LNCAP (cell line): ENCODE data around the gene RNASEH2A.

Experiments
- TF ChIP-seq, protein P1 (sequence below): fragments of 450-650 bp; IDR thresholded peaks from 2 replicates; pipeline ENCODE4 v1.5.1; 2017; ENCODE audit warnings: mild to moderate bottlenecking

Gene RNASEH2A

DNA sequence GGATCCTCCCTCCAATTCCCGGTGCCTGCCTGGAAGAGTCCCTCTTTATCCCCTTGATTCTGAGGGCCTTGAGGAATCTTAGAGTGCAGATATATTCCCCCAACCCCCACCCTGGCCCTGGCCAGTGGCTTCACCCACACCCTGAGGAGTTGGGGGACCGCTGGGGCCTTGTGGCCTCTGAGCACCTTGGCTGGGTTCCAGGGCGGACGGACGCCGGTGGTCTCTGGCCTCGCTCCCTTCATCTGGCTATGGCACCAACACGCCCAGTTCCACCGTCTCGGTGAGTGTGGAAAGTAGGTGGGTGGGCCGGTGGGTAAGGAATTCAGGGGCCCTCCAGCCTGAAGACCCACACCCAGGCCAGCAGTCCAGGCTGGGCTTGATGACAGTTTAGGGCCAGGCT lies 36.9 kb downstream of the RNASEH2A start:
- TF ChIP-seq, protein P1, sequence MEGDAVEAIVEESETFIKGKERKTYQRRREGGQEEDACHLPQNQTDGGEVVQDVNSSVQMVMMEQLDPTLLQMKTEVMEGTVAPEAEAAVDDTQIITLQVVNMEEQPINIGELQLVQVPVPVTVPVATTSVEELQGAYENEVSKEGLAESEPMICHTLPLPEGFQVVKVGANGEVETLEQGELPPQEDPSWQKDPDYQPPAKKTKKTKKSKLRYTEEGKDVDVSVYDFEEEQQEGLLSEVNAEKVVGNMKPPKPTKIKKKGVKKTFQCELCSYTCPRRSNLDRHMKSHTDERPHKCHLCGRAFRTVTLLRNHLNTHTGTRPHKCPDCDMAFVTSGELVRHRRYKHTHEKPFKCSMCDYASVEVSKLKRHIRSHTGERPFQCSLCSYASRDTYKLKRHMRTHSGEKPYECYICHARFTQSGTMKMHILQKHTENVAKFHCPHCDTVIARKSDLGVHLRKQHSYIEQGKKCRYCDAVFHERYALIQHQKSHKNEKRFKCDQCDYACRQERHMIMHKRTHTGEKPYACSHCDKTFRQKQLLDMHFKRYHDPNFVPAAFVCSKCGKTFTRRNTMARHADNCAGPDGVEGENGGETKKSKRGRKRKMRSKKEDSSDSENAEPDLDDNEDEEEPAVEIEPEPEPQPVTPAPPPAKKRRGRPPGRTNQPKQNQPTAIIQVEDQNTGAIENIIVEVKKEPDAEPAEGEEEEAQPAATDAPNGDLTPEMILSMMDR, result no peak

DNA sequence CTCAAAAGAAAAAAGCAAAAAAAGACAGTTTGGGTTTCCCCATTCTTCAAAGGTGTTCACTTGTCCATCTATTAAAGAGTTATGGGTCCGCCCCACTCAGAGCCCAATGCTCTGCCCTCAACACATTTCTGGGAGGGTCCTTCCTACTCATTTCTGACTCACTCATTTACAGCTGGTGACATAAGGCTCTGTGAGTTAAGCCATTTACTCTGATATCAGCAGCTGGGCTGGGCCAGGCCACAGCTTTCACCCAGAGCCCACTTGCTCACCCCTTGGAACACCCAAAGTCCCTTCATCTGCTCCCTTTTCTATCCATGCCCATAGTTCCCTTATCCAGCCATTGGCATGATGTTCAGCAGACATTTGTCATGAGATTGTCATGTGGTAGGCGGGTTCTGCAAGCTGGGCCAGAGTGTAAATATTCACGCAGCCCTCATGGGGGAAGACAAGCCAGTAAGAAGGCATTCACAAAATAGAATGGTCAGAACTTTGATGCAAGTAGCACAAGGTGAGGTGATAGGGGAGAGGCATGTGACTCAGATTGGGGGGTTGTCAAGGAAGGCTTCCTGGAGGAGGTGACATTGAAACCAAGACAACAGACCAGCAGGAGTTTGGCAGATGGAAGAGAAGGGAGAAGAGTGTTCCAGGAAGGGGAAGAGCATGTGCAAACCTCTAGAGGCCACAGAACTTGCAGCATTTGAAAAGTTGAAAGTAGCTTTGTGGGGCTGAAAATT lies 37.8 kb downstream of the RNASEH2A start:
- TF ChIP-seq, protein P1, result no peak

DNA sequence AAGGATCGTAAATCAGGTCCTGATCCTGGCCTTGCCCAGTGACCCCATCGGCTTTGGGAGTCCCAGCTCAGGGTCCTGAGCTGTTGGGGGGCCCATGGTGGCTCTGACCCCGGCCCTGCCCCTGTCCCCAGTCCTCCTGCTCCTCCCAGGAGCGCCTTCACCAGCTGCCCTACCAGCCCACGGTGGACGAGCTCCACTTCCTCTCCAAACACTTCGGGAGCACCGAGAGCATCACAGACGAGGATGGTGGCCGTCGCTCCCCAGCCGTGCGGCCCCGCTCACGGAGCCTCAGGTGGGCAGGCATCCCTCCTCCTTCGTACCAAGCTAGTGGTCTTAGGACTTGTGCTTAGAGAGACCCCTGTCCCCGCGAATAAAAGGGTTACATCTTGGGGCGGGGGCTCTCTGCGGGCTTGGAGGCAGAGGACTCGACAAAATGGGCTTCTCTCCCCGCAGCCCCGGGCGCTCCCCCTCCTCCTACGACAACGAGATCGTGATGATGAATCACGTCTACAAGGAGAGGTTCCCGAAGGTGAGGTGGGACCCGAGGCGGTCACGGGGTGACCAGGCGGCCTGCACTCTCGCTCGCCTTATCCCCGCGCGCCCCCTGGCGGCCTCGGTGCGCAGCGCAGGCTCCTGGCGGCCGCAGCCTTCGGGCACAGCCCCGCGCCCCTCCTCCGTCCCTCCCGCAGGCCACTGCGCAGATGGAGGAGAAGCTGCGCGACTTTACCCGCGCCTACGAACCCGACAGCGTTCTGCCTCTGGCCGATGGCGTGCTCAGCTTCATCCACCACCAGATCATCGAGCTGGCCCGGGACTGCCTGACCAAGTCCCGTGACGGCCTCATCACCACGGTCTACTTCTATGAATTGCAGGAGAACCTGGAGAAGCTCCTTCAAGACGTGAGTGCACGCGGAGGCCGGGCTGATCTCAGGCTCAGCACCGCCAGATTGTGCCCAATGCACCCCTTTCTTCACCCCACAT lies 41.1 kb downstream of the RNASEH2A start:
- TF ChIP-seq, protein P1, result peak; percentile 99

DNA sequence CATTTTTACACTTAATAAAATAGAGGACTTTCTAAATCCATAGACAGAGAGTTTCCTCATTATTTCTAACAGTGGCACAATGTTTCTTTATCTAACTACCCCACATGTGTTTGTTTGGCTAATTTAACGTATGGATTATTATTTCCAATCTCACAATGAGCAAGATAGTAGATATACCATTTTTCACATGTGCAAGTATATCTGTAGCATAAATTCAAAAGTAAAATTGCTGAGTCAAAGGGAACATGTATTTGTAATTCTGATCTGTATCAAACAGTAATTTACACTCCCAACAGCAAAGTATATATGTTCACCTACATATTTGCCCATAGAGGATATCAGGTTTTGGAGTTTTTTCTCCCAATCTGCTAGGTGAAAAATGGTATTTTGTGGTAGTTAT lies 50.3 kb downstream of the RNASEH2A start:
- TF ChIP-seq, protein P1, result no peak

DNA sequence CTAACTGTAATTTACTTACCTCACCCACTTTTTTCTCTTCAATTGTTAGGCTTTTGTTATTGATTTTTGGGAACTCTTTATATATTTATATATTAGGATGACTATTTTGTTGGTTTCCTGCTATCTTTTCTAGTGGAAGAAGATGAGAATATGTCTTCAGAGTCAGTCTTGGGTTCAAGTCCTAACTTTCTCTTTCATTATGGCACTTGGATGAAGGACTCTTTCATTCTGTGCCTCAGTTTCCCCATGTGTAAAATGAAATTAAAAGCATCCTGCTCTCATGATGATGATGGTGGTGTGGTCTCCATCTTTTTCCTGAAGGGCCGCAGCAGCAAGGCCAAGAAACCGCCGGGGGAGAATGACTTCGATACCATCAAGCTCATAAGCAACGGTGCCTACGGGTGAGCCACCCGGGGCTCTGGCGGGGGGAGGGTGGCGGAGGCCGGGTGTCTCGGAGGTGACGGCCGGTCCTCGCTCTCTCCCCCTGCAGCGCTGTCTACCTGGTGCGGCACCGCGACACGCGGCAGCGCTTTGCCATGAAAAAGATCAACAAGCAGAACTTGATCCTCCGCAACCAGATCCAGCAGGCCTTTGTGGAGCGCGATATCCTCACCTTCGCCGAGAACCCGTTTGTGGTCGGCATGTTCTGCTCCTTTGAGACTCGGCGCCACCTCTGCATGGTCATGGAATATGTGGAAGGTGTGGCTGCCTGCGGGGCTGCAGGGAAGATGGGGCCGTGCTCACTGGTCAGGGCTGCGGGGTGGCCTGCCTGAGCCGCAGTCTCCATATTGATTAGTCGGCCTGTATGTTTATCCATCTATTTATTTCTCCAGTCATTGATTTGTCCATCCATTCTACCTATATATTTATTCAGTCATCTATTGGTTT lies 51.9 kb downstream of the RNASEH2A start:
- TF ChIP-seq, protein P1, result no peak

DNA sequence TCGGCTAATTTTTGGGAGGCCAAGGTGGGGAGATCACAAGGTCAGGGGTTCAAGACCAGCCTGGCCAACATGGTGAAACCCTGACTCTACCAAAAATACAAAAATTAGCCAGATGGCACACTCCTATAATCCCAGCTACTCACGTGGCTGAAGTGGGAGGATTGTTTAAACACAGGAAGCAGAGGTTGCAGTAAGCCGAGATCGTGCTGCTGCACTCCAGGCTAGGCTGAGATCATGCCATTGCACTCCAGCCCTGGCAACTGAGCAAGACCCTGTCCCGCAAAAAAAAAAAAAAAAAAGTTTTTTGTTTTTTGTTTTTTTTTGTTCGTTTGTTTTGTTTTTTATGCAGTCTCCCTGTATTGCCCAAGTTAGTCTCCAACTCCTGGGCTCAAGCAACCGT lies 53.2 kb downstream of the RNASEH2A start:
- TF ChIP-seq, protein P1, result no peak
